Liver (tissue), 3 donors: ENCODE results near the gene HSF2BP.

Experiments
- RAD21 ChIP-seq, 2 donors: IDR thresholded peaks; 2 replicates each; pipeline ENCODE4 v1.6.1; 2016; ENCODE audit warnings: antibody characterized with exemption in 2 of 2, mild to moderate bottlenecking in 2 of 2
- TF ChIP-seq, protein P1 (sequence below): fragments of 150-350 bp; IDR thresholded peaks from 2 replicates; pipeline ENCODE4 v1.5.1; 2017; ENCODE audit warnings: improper control_type of control experiment, low read depth, low read length; ENCODE audit not compliant: missing input control
- donor health status: healthy.
- donor health status: healthy.

DNA sequence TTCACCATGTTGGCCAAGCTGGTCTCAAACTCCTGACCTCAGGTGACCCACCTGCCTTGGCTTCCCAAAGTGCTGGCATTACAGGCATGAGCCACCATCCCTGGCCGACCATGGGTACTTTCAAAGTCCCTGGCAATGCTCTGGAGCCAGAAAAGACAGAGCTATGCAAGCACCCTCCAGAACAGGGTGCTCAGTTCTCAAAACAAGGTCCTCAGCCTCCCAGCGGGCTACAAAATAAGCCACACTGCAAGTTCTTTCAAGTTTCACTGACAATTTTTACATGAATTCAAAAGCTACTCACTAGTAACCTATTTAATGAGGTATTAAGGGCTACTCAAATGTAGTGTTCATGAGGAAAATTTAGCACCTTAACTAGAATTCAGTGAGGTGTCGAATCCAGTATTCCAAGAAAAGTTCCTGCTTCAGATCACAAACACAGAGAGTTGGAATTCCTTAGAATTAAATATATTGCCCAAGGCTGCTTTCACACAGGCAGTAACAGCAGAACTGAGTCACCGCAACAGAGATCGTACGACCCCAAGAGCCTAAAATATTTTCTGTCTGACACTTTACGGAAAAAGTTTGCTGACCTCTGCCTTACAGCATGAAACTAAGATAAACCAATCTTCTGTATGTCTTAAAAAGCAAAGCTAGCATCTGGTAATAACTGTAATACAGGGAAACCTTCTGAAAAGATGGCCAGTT, 60.7 kb downstream of the HSF2BP start:
- TF ChIP-seq, protein P1, sequence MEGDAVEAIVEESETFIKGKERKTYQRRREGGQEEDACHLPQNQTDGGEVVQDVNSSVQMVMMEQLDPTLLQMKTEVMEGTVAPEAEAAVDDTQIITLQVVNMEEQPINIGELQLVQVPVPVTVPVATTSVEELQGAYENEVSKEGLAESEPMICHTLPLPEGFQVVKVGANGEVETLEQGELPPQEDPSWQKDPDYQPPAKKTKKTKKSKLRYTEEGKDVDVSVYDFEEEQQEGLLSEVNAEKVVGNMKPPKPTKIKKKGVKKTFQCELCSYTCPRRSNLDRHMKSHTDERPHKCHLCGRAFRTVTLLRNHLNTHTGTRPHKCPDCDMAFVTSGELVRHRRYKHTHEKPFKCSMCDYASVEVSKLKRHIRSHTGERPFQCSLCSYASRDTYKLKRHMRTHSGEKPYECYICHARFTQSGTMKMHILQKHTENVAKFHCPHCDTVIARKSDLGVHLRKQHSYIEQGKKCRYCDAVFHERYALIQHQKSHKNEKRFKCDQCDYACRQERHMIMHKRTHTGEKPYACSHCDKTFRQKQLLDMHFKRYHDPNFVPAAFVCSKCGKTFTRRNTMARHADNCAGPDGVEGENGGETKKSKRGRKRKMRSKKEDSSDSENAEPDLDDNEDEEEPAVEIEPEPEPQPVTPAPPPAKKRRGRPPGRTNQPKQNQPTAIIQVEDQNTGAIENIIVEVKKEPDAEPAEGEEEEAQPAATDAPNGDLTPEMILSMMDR = no peak
- TF ChIP-seq RAD21 (IDR thresholded peaks at IDR 0.05) = no peak
